Jurkat, Clone E6-1 (cell line): Measurements from ENCODE around the gene YIPF4.
"Not testable (repeated sequence)": the region's sequence is repeated elsewhere in the genome, so short reads cannot be mapped to it uniquely, and the experiment has no call there.

Experiments used
- DNase-seq: peaks from one replicate; pipeline ENCODE4 v3.0.0-alpha.2; 2011; ENCODE audit warnings: low read depth, low spot score
- H3K4me3 ChIP-seq: 2 replicates; pipeline ENCODE4 v1.5.1; 2011; ENCODE audit warnings: mild to moderate bottlenecking, low read length, control low read depth, moderate library complexity

Gene YIPF4

DNA sequence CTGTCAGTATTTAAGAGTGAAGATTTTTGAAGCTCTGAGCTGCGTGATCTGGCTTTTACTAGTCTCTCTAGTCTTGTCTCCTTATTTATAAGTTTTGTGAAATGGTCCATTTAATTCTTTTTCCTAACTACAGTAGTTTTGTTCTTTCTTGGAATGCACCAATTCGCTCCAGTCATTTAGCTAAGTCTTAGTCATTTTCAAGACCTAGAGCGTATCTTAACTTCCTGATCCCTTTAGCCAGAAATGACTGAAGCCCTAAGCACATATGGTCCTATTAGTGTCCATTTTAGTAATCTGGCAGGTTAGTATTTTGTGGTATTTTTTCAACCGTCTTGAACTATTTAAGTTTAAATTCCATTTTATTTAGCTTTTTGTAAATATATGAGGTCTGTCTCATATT lies 82.7 kb downstream of the YIPF4 start:
- H3K4me3 ChIP-seq, result no peak overlapping the region
- no peak for DNase-seq

GRCh38 chr2:32362997-32363396 lies 85.3 kb downstream of the YIPF4 start:
- not testable (repeated sequence) for H3K4me3 ChIP-seq, DNase-seq

- no peak overlapping the region for H3K4me3 ChIP-seq
- no peak for DNase-seq
Observed at GRCh38 chr2:32363597-32363996, 85.9 kb downstream of the YIPF4 start.

DNA sequence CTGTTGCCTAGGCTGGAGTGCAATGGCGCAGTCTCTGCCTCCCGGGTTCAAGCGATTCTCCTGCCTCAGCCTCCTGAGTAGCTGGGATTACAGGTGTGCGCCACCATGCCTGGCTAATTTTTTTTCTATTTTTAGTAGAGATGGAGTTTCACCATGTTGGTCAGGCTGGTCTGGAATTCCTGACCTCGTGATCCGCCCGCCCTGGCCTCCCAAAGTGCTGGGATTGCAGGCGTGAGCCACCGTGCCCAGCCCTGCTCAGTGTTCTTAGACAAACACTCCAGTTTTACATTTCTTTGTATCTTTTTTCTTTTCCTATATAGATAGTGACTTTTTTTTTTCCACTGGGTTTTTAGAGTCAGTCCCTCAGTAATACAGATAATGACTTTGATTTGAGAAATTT lies 86.6 kb downstream of the YIPF4 start:
- not testable (repeated sequence) for DNase-seq, H3K4me3 ChIP-seq

DNA sequence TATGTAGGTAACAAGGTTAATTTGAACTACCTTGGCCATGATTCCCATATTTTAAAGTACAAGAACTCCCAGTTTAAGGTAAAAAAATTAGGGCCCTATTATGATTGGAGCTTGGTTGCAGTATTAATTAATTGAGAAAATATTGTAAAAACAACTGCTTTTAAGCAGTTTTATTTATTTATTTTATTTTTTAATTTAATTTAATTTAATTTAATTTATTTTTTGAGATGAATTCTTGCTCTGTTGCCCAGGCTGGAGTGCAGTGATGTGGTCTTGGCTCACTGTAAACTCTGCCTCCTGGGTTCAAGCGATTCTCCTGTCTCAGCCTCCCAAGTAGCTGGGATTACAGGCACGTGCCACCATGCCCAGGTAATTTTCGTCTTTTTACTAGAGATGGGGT lies 88.0 kb downstream of the YIPF4 start:
- not testable (repeated sequence) for H3K4me3 ChIP-seq, DNase-seq
